Amniotic stem cell (primary cell): Measurements from ENCODE around the gene BRD7.

Experiments used
- DNase-seq: peaks from one replicate; lab custom pipeline; 2025; lab: John Stamatoyannopoulos, UW

BRD7 gene

GRCh38 chr16:50303041-50303604 lies 65.7 kb downstream of the BRD7 start:
- DNase-seq: no peak

- DNase-seq: no peak
Observed at GRCh38 chr16:50302472-50303005, 66.2 kb downstream of the BRD7 start.

- no peak for DNase-seq
Observed at GRCh38 chr16:50301626-50302471, 66.9 kb downstream of the BRD7 start.

GRCh38 chr16:50300942-50301625 lies 67.7 kb downstream of the BRD7 start:
- DNase-seq: no peak

- DNase-seq: no peak
Observed at GRCh38 chr16:50299508-50300105, 69.2 kb downstream of the BRD7 start.

- DNase-seq: no peak
Observed at GRCh38 chr16:50298591-50299507, 69.9 kb downstream of the BRD7 start.

- DNase-seq: no peak
Observed at GRCh38 chr16:50298075-50298460, 70.7 kb downstream of the BRD7 start.

GRCh38 chr16:50297301-50298074 lies 71.3 kb downstream of the BRD7 start:
- DNase-seq: no peak

- DNase-seq: no peak
Observed at GRCh38 chr16:50296807-50297206, 72.0 kb downstream of the BRD7 start.

- no peak for DNase-seq
Observed at GRCh38 chr16:50295541-50296132, 73.2 kb downstream of the BRD7 start.

- no peak for DNase-seq
Observed at GRCh38 chr16:50294955-50295354, 73.8 kb downstream of the BRD7 start.

GRCh38 chr16:50293994-50294855 lies 74.6 kb downstream of the BRD7 start:
- no peak for DNase-seq

- DNase-seq: no peak
Observed at GRCh38 chr16:50293041-50293783, 75.6 kb downstream of the BRD7 start.

- DNase-seq: no peak
Observed at GRCh38 chr16:50292566-50292948, 76.2 kb downstream of the BRD7 start.

GRCh38 chr16:50291719-50292565 lies 76.8 kb downstream of the BRD7 start:
- no peak for DNase-seq

GRCh38 chr16:50290856-50291255 lies 77.9 kb downstream of the BRD7 start:
- DNase-seq: no peak

GRCh38 chr16:50289950-50290764 lies 78.6 kb downstream of the BRD7 start:
- no peak for DNase-seq
